Ishikawa (cell line): ENCODE results near the gene ADCY1.
A peak's percentile ranks its signal among the peaks of the same experiment; 100 is the strongest.

Experiments used
- CEBPB ChIP-seq: IDR thresholded peaks from 2 replicates; pipeline ENCODE4 v1.6.1; 2012
- CREB1 ChIP-seq: IDR thresholded peaks from 2 replicates; pipeline ENCODE4 v1.6.1; 2012; ENCODE audit warnings: low read depth
- EGR1 ChIP-seq: IDR thresholded peaks from 2 replicates; pipeline ENCODE4 v1.6.1; 2012
- EP300 ChIP-seq: IDR thresholded peaks from 2 replicates; pipeline ENCODE4 v1.6.1; 2012; ENCODE audit warnings: borderline replicate concordance
- FOXM1 ChIP-seq: IDR thresholded peaks from 2 replicates; pipeline ENCODE4 v1.6.1; 2012; ENCODE audit warnings: low read depth, borderline replicate concordance
- MAX ChIP-seq: IDR thresholded peaks from 2 replicates; pipeline ENCODE4 v1.6.1; 2012
- RAD21 ChIP-seq: IDR thresholded peaks from 2 replicates; pipeline ENCODE4 v1.6.1; 2012; ENCODE audit warnings: low read depth
- REST ChIP-seq: IDR thresholded peaks from 2 replicates; pipeline ENCODE4 v1.6.1; 2012; ENCODE audit warnings: low read depth, mild to moderate bottlenecking
- TAF1 ChIP-seq: IDR thresholded peaks from 2 replicates; pipeline ENCODE4 v1.6.1; 2012; ENCODE audit warnings: low read depth, mild to moderate bottlenecking
- TCF12 ChIP-seq: IDR thresholded peaks from 2 replicates; pipeline ENCODE4 v1.6.1; 2012; ENCODE audit warnings: low read depth
- TEAD4 ChIP-seq: IDR thresholded peaks from 2 replicates; pipeline ENCODE4 v1.6.1; 2012
- YY1 ChIP-seq: IDR thresholded peaks from 2 replicates; pipeline ENCODE4 v1.6.1; 2012; ENCODE audit warnings: low read depth
- ZBTB7A ChIP-seq: IDR thresholded peaks from 2 replicates; pipeline ENCODE4 v1.6.1; 2012; ENCODE audit warnings: low read depth

GRCh38 chr7:45580053-45580872 is 6.1 kb downstream of the ADCY1 start:
- TF ChIP-seq EGR1, result no peak
- no peak for TF ChIP-seq REST
- no peak for TF ChIP-seq MAX
- TF ChIP-seq TEAD4, result no peak
- no peak for TF ChIP-seq YY1
- TF ChIP-seq CREB1, result no peak
- TF ChIP-seq TAF1, result no peak
- no peak; the same call in 1 of the 2 replicates for TF ChIP-seq ZBTB7A
- no peak for TF ChIP-seq EP300
- TF ChIP-seq RAD21, result peak; percentile 35
- no peak for TF ChIP-seq FOXM1
- TF ChIP-seq CEBPB, result no peak
- no peak for TF ChIP-seq TCF12
